Activated CD8-positive, alpha-beta memory T cell treated with anti-CD3 and anti-CD28 coated beads, Interleukin-2, amount 50 U/mL, for 1 hour (primary cell): ENCODE measurements around the gene HDGFL1.

ENCODE experiments used
- DNase-seq: peaks from one replicate; pipeline ENCODE4 v3.0.0-alpha.2; 2020; ENCODE audit errors: extremely low read depth

HDGFL1 gene

GRCh38 chr6:22590423-22590822 is 21.1 kb downstream of the HDGFL1 start:
- DNase-seq: no peak

- no peak for DNase-seq
Measured at GRCh38 chr6:22593895-22594294, 24.5 kb downstream of the HDGFL1 start.

- no peak for DNase-seq
Measured at GRCh38 chr6:22596011-22596410, 26.6 kb downstream of the HDGFL1 start.

GRCh38 chr6:22598339-22598738 is 29.0 kb downstream of the HDGFL1 start:
- DNase-seq: no peak

DNA sequence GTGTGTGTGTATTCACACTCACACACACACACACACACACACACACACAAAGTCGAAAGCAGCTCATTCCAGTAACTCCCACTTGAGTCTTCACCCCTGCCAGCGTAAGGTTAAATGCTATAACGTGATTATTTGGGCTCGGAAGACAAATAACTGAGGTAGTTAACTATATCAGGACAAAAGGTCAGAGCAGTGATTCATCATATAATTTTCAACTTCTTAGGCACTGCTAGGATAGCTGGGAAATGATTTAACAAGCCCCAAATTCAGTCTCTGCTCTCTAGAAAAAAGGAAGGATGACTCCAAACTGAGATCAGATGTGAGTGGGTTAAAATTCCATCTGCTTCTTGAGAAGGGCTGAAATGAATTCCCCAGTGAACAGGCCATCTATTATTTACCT is 30.7 kb downstream of the HDGFL1 start:
- no peak for DNase-seq

- DNase-seq: no peak
Measured at GRCh38 chr6:22601984-22602383, 32.6 kb downstream of the HDGFL1 start.

DNA sequence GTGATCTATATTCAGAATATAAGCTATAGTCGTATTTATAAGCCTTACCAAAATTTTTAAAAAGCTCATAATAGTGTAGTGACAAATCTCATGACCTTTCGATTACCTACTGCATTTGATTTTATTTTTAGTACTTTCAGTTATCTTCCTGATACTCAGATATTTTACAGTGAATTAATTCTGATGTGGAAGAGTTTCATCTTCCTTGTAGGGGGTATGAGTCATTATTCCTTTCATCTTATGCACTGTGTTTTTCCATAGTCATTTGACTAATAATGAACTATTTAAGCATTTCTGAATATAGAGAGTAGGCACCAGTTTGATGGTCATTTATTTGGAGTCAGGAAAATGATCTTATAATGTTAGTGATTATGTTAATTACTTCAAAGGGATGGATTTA is 36.4 kb downstream of the HDGFL1 start:
- no peak for DNase-seq

- DNase-seq: no peak
Measured at GRCh38 chr6:22610127-22610526, 40.8 kb downstream of the HDGFL1 start.

DNA sequence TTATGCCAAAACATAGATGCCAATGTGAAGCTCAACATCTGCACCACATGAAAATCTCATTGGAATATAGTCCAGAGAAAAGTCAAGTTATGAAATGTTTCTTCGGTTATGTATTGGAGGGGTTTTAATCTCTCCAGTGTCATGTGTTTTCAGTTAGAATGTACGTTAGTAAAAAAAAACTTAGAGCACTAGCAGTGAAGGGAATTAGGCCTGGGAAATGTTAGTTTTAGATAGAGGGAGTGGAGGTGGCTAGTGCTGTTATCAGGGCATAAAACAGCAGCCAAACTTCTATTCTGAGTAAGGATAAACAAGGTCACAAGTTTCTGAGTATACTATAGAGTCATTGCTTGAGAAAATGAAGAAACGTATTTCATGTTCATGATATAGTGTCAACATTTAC is 42.9 kb downstream of the HDGFL1 start:
- DNase-seq: no peak

GRCh38 chr6:22613051-22613450 is 43.7 kb downstream of the HDGFL1 start:
- DNase-seq: no peak

DNA sequence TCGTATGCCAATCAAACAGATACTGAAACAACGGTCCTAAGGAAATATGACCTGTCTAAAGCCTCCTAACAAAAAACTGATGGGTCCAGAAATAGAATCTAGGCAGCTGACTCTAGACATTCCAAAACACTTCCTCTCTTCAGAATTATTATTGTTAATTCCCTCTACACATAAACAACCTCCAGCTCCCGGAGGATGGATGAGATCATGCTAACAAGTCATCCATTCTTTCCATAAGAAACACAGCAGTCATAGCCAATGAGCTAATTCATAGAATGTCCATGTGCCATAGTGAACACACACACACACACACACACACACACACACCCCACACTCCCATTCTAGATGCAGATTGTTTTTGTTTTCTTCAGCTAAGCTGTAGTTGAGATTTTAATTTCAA is 44.3 kb downstream of the HDGFL1 start:
- DNase-seq: no peak

GRCh38 chr6:22614547-22614946 is 45.2 kb downstream of the HDGFL1 start:
- no peak for DNase-seq

DNA sequence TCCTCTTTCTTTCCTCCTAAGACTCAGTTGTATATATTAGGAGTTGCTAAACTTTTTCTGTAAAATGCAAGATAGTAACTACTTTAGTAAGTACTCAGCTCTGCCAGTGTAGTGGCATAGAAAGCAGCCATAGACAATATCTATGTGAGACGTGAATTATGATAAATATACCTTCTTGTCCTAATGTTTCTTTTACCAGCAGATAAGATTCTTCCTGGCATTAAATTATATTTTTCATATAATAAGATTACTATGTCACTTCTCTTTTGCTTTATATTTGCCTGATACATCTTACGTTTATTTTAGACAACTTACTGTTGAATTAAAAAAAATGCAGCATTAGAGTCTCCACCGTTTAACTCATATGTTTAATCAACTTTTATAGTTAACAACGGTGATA is 51.7 kb downstream of the HDGFL1 start:
- DNase-seq: no peak
